GM18505 (cell line): ENCODE results near the gene DBNDD2.

Experiments used
- ATAC-seq: cut with Tn5 transposase; IDR thresholded peaks from one replicate; pipeline ENCODE4 v1.9.1; 2021; ENCODE audit not compliant: unreplicated experiment
- POLR2A ChIP-seq: IDR thresholded peaks from 4 replicates; pipeline ENCODE4 v1.6.1; 2011; ENCODE audit warnings: borderline replicate concordance; ENCODE audit not compliant: insufficient read depth, insufficient read length; ENCODE audit errors: extremely low read depth

Gene DBNDD2

GRCh38 chr20:45433976-45434375 is 25.9 kb downstream of the DBNDD2 start:
- ATAC-seq = no peak
- TF ChIP-seq POLR2A = no peak

GRCh38 chr20:45436732-45437485 is 28.8 kb downstream of the DBNDD2 start:
- no peak for TF ChIP-seq POLR2A
- ATAC-seq = peak; percentile 70

- TF ChIP-seq POLR2A = no peak
- no peak for ATAC-seq
These were observed 32.3 kb downstream of the DBNDD2 start for GRCh38 chr20:45440424-45440823.

GRCh38 chr20:45440891-45441685 is 33.0 kb downstream of the DBNDD2 start:
- no peak for TF ChIP-seq POLR2A
- ATAC-seq = no peak

GRCh38 chr20:45441746-45442145 is 33.7 kb downstream of the DBNDD2 start:
- ATAC-seq = no peak
- no peak for TF ChIP-seq POLR2A

- ATAC-seq = no peak
- TF ChIP-seq POLR2A = no peak
These were observed 36.0 kb downstream of the DBNDD2 start for GRCh38 chr20:45444050-45444449.

- TF ChIP-seq POLR2A = no peak
- ATAC-seq = no peak
These were observed 37.9 kb downstream of the DBNDD2 start for GRCh38 chr20:45445805-45446562.

- ATAC-seq = no peak
These were observed 40.2 kb downstream of the DBNDD2 start for GRCh38 chr20:45448270-45448669.

GRCh38 chr20:45449528-45449927 is 41.4 kb downstream of the DBNDD2 start:
- no peak for ATAC-seq
- TF ChIP-seq POLR2A = no peak

More at GRCh38 chr20:45448270-45448669, 40.2 kb downstream of the DBNDD2 start:
- no peak for TF ChIP-seq POLR2A

- no peak for ATAC-seq
- TF ChIP-seq POLR2A = no peak
These were observed 42.2 kb downstream of the DBNDD2 start for GRCh38 chr20:45450097-45450818.

- no peak for ATAC-seq
- no peak for TF ChIP-seq POLR2A
These were observed 44.1 kb downstream of the DBNDD2 start for GRCh38 chr20:45452238-45452637.

- no peak for TF ChIP-seq POLR2A
- no peak for ATAC-seq
These were observed 44.9 kb downstream of the DBNDD2 start for GRCh38 chr20:45452772-45453691.

GRCh38 chr20:45456632-45457031 is 48.5 kb downstream of the DBNDD2 start:
- no peak for TF ChIP-seq POLR2A
- ATAC-seq = no peak

GRCh38 chr20:45459606-45460005 is 51.5 kb downstream of the DBNDD2 start:
- TF ChIP-seq POLR2A = no peak

More at GRCh38 chr20:45459606-45460005, 51.5 kb downstream of the DBNDD2 start:
- ATAC-seq = no peak
